T47D (cell line): Measurements from ENCODE around the gene SIM1.

Experiments used
- DNase-seq, 2 experiments: peaks; one replicate each; pipeline versions ENCODE4 v3.0.0 to v3.0.0-alpha.2; 2011 to 2012; ENCODE audit warnings: low read depth in 1 of 2, low spot score in 1 of 2
- JUND ChIP-seq: IDR thresholded peaks from 2 replicates; pipeline ENCODE4 v1.6.1; 2012; ENCODE audit warnings: low read depth
- in situ Hi-C: cut with HindIII; loops from 2 replicates; pipeline ENCODE4 v1.10.0; 2016; ENCODE audit warnings: low sequenced_read_pairs, low pct_unique_long_range_greater_than_20kb

Gene SIM1

GRCh38 chr6:100343316-100344077 lies 121.2 kb downstream of the SIM1 start:
- no peak for TF ChIP-seq JUND
- no peak for DNase-seq
- in situ Hi-C loops: no loop called here

- no peak for DNase-seq
- TF ChIP-seq JUND: no peak
- in situ Hi-C loops: no loop called here
Observed at GRCh38 chr6:100342830-100343229, 121.9 kb downstream of the SIM1 start.

GRCh38 chr6:100339574-100340255 lies 125.0 kb downstream of the SIM1 start:
- no peak for TF ChIP-seq JUND
- in situ Hi-C loops: no loop called here
- DNase-seq: no peak

GRCh38 chr6:100338090-100338489 lies 126.6 kb downstream of the SIM1 start:
- in situ Hi-C loops: no loop called here
- DNase-seq: no peak

GRCh38 chr6:100336876-100337275 lies 127.8 kb downstream of the SIM1 start:
- DNase-seq: no peak
- in situ Hi-C loops: no loop called here
- TF ChIP-seq JUND: no peak

More at GRCh38 chr6:100338090-100338489, 126.6 kb downstream of the SIM1 start:
- no peak for TF ChIP-seq JUND

GRCh38 chr6:100335991-100336390 lies 128.7 kb downstream of the SIM1 start:
- in situ Hi-C loops: no loop called here
- no peak for DNase-seq
- TF ChIP-seq JUND: no peak
